Prostate gland (tissue), 2 donors: Measurements from ENCODE around the gene VWA3A. TPM values are rescaled to one million over a fixed set of nuclear protein-coding genes. Genes with fewer than 3 reads are reported as not detected.
"Not testable (repeated sequence)": the region's sequence is repeated elsewhere in the genome, so short reads cannot be mapped to it uniquely, and the experiment has no call there.

Source experiments
- DNase-seq: peaks from one replicate; pipeline ENCODE4 v3.0.0-alpha.2; 2019; ENCODE audit warnings: low spot score
- H3K27ac ChIP-seq, 2 donors: fragments of 200-600 bp; sonication (generic); 2 replicates each; pipeline ENCODE4 v1.5.1; 2017 to 2019
- H3K27me3 ChIP-seq: fragments of 200-600 bp; sonication (generic); replicated peaks from 2 replicates; pipeline ENCODE4 v1.5.1; 2019; ENCODE audit not compliant: insufficient read depth
- H3K36me3 ChIP-seq, 2 donors: fragments of 200-600 bp; sonication (generic); 1 replicate in 1 of 2; 2 replicates in 1 of 2; pipeline versions ENCODE4 v1.5.1 to v1.8.1; 2017 to 2019
- H3K4me1 ChIP-seq: fragments of 200-600 bp; sonication (generic); replicated peaks from 2 replicates; pipeline ENCODE4 v1.5.1; 2019
- H3K4me3 ChIP-seq, 2 donors: fragments of 200-600 bp; sonication (generic); 2 replicates each; pipeline ENCODE4 v1.5.1; 2017 to 2019
- H3K9me3 ChIP-seq: fragments of 200-600 bp; sonication (generic); 2 replicates; pipeline ENCODE4 v1.5.1; 2017
- CTCF ChIP-seq, 4 experiments: fragments of 200-600 bp in 2 of 4; fragments of 450-650 bp in 2 of 4; sonication (generic) in 2 of 4; IDR thresholded peaks; 1 replicate in 3 of 4; 2 replicates in 1 of 4; pipeline ENCODE4 v1.5.1; 2016 to 2019; ENCODE audit warnings: antibody characterized with exemption in 4 of 4, mild to moderate bottlenecking in 2 of 4, moderate library complexity in 2 of 4
- POLR2A ChIP-seq: fragments of 450-650 bp; IDR thresholded peaks from one replicate; pipeline ENCODE4 v1.6.1; 2016; ENCODE audit warnings: antibody characterized with exemption, mild to moderate bottlenecking
- POLR2AphosphoS5 ChIP-seq: sonication (generic); formaldehyde crosslinking; IDR thresholded peaks from one replicate; pipeline ENCODE4 v1.6.1; 2017; ENCODE audit warnings: antibody characterized with exemption
- WGBS: methylation state at CpG from one replicate; pipeline ENCODE4 v1.1.5; 2018; 5-methylcytosine and 5-hydroxymethylcytosine counted together
- intact Hi-C: fragments of 100-400 bp; cut with DNase I; formaldehyde crosslinking; loops from one replicate; pipeline ENCODE4 v1.14.2; 2022
- total RNA-seq, 2 donors: library from RNA; depleted of rRNA; stranded (reverse); fragments of >200 nt; gene quantifications; one replicate each; pipeline ENCODE4 v1.1.0, GENCODE V29; 2016

The VWA3A gene
- total RNA-seq, 2 donors from 2014 or later, result 0.41 to 2.5 TPM

GRCh38 chr16:22099256-22099975 lies 7.1 kb downstream of the VWA3A start:
- no peaks in the 10 kb centered on the region for H3K9me3 ChIP-seq
- no peaks in the 10 kb centered on the region for H3K36me3 ChIP-seq
- H3K4me1 ChIP-seq, result no peaks in the 10 kb centered on the region
- no peak overlapping the region for H3K27ac ChIP-seq
- no peak for DNase-seq
- intact Hi-C loops, result loop anchor here (5.0 kb wide), 2 partner anchors 88 to 102 kb away; no protein-coding TSS in a partner anchor
- no peaks in the 10 kb centered on the region for H3K27me3 ChIP-seq
- WGBS, result 82% methylated on average over 9 of the region's 9 CpGs
- H3K4me3 ChIP-seq, result no peak overlapping the region
- TF ChIP-seq CTCF (IDR thresholded peaks at IDR 0.05), result no peak
- TF ChIP-seq POLR2A, result no peak
- no peak for TF ChIP-seq POLR2AphosphoS5

GRCh38 chr16:22103441-22103840 lies 11.1 kb downstream of the VWA3A start:
- no peak for DNase-seq
- Histone ChIP-seq H3K36me3 (no peaks in the 10 kb centered on the region), H3K4me1 (no peaks in the 10 kb centered on the region), H3K9me3 (no peaks in the 10 kb centered on the region), H3K4me3 (no peak overlapping the region), H3K27ac (no peak overlapping the region), H3K27me3 (no peaks in the 10 kb centered on the region)
- TF ChIP-seq POLR2AphosphoS5, result no peak
- TF ChIP-seq CTCF (IDR thresholded peaks at IDR 0.05), result no peak
- TF ChIP-seq POLR2A, result no peak
- WGBS, result 97% methylated on average over 1 of the region's 1 CpG
- intact Hi-C loops, result no loop called here

- Histone ChIP-seq H3K4me3 (no peak overlapping the region), H3K4me1 (no peaks in the 10 kb centered on the region), H3K27ac (no peak overlapping the region), H3K27me3 (no peaks in the 10 kb centered on the region), H3K36me3 (no peaks in the 10 kb centered on the region), H3K9me3 (no peaks in the 10 kb centered on the region)
- DNase-seq, result no peak
- TF ChIP-seq POLR2A, result no peak
- WGBS, result 63% methylated on average over 4 of the region's 4 CpGs
- intact Hi-C loops, result no loop called here
These were observed 17.0 kb downstream of the VWA3A start for GRCh38 chr16:22109258-22109898.

GRCh38 chr16:22111629-22112028 lies 19.3 kb downstream of the VWA3A start:
- 82% methylated on average over 5 of the region's 5 CpGs for WGBS
- H3K27ac ChIP-seq, H3K4me1 ChIP-seq, H3K9me3 ChIP-seq, H3K27me3 ChIP-seq, H3K36me3 ChIP-seq, H3K4me3 ChIP-seq, DNase-seq, intact Hi-C loops: not testable (repeated sequence)

GRCh38 chr16:22116095-22116700 lies 23.9 kb downstream of the VWA3A start:
- TF ChIP-seq POLR2AphosphoS5, result no peak
- TF ChIP-seq POLR2A, result no peak
- no peak for TF ChIP-seq CTCF (IDR thresholded peaks at IDR 0.05)
- Histone ChIP-seq H3K36me3 (no peaks in the 10 kb centered on the region), H3K27ac (no peak overlapping the region), H3K9me3 (no peaks in the 10 kb centered on the region), H3K4me1 (no peaks in the 10 kb centered on the region), H3K4me3 (no peak overlapping the region), H3K27me3 (no peaks in the 10 kb centered on the region)
- intact Hi-C loops, result no loop called here
- DNase-seq, result no peak
- 90% methylated on average over 2 of the region's 2 CpGs for WGBS
